Thymus (tissue), 11 donors: ENCODE data around the gene ARSG. TPM values are rescaled to one million over a fixed set of nuclear protein-coding genes. Genes with fewer than 3 reads are reported as not detected.

Experiments
- DNase-seq, 9 donors: peaks; one replicate each; pipeline ENCODE4 v3.0.0-alpha.2; 2013; ENCODE audit warnings: low spot score in 9 of 9, low read depth in 6 of 9, missing footprints in 1 of 9
- H3K27ac ChIP-seq, 2 donors: one replicate each; pipeline ENCODE4 v1.5.1; 2013; ENCODE audit warnings: control low read depth in 1 of 2, low read depth in 1 of 2, low read length in 1 of 2, mild to moderate bottlenecking in 1 of 2, moderate library complexity in 1 of 2
- H3K27me3 ChIP-seq, 2 donors: one replicate each; pipeline ENCODE4 v1.5.1; 2013; ENCODE audit warnings: low read length in 1 of 2; ENCODE audit not compliant: control insufficient read depth in 2 of 2, insufficient read depth in 1 of 2
- H3K36me3 ChIP-seq, 2 donors: one replicate each; pipeline ENCODE4 v1.5.1; 2013; ENCODE audit warnings: low read length in 1 of 2, mild to moderate bottlenecking in 1 of 2, moderate library complexity in 1 of 2; ENCODE audit not compliant: control insufficient read depth in 2 of 2, insufficient read depth in 2 of 2
- H3K4me1 ChIP-seq, 2 donors: one replicate each; pipeline ENCODE4 v1.5.1; 2013; ENCODE audit warnings: low read length in 2 of 2; ENCODE audit not compliant: control insufficient read depth in 2 of 2, insufficient read depth in 2 of 2
- H3K4me3 ChIP-seq, 2 donors: one replicate each; pipeline ENCODE4 v1.5.1; 2013; ENCODE audit warnings: low read length in 2 of 2, control low read depth in 1 of 2, mild to moderate bottlenecking in 1 of 2
- H3K9me3 ChIP-seq, 2 donors: one replicate each; pipeline ENCODE4 v1.5.1; 2013; ENCODE audit warnings: low read length in 1 of 2, mild to moderate bottlenecking in 1 of 2; ENCODE audit not compliant: control insufficient read depth in 2 of 2, insufficient read depth in 1 of 2
- WGBS: extraction: QIAGEN DNeasy Blood & Tissue Kit; methylation state at CpG from one replicate; pipeline ENCODE4 v1.1.7; 2013; 5-methylcytosine and 5-hydroxymethylcytosine counted together
- polyA plus RNA-seq: library from polyadenylated mRNA; stranded (reverse); fragments of 200-250 nt; gene quantifications from one replicate; pipeline ENCODE4 v1.2.3, GENCODE V29; 2013
- total RNA-seq: library from RNA; stranded (reverse); fragments of 120-200 nt; gene quantifications from one replicate; pipeline ENCODE4 v1.2.4, GENCODE V29; 2013
- donor health status: healthy.

ARSG gene
- total and polyA plus RNA-seq, 2 donors: 2.6 to 5.2 TPM

DNA sequence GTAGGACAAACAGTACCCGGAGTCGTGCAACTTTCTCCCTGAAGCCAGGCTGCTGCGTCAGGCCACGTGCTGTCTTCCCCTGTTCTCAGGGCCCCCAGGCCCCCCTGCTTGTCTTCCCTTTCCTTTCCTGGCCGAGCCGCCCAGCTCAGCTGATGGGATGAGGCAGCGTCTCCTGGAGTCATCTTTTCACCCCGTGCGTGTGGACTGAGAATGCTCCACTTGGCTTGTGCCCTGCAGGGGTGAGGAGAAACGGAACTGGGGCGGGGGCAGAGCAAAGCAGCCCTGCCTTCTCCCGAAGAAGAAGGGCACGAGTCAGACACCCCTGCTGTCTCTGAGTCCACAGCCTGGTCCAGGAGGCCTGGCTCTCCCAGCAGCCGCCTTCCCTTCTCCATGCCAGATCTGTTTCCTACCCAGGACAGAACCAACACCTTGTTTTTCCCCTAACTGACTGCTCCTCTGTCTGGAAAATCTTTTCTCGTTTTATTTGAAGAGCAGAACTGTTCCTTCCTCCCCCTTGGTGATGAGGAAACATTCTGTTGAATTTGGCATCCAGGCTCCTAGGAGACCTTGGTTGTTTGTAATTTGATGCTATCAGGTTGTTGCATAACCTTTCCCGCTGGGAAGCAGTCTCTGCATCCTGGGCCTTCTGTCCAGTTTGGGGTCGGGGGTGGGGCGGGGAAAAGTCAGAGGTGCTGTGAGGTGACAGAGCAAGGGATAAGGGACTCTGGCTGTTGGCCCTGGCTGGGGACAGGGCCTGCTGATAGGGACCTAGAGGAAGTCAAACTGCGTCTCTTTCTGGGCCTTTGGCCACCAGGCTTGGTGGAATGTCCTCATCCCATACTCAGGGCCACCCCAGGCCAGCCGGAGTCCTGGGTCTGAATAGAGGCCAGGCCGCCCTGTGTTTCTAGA is 87.2 kb downstream of the ARSG start:
- WGBS: 83% methylated on average over 21 of the region's 21 CpGs
- Histone ChIP-seq H3K9me3 (no peaks in the 10 kb centered on the region), H3K4me1 (peaks cover 2 to 20% of the 10 kb centered on the region in 2 donors), H3K4me3 (no peak overlapping the region), H3K36me3 (no peaks in the 10 kb centered on the region), H3K27me3 (no peaks in the 10 kb centered on the region), H3K27ac (peak overlapping the region; percentile 37 to 61)
- DNase-seq: no peak

DNA sequence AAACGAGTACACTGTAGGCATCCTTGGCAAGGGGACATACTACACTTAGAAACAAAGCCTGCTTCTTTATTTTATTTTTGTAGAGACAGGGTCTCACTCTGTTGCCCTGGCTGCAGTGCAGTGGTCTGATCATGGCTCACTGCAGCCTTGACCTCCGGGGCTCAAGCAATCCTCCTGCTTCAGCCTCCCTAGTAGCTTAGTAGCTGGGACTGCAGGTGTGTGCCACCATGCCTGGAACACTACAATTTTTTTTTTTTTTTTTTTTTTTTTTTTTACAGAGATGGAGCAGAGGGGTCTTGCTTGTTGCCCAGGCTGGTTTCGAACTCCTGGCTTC is 87.8 kb downstream of the ARSG start:
- no peaks in the 10 kb centered on the region for H3K36me3 ChIP-seq
- no peak overlapping the region for H3K27ac ChIP-seq
- no peaks in the 10 kb centered on the region for H3K27me3 ChIP-seq
- no peaks in the 10 kb centered on the region for H3K9me3 ChIP-seq
- H3K4me3 ChIP-seq: no peak overlapping the region
- 94% methylated on average over 3 of the region's 3 CpGs for WGBS
- H3K4me1 ChIP-seq: peaks cover 8 to 26% of the 10 kb centered on the region in 2 donors
- DNase-seq: no peak

DNA sequence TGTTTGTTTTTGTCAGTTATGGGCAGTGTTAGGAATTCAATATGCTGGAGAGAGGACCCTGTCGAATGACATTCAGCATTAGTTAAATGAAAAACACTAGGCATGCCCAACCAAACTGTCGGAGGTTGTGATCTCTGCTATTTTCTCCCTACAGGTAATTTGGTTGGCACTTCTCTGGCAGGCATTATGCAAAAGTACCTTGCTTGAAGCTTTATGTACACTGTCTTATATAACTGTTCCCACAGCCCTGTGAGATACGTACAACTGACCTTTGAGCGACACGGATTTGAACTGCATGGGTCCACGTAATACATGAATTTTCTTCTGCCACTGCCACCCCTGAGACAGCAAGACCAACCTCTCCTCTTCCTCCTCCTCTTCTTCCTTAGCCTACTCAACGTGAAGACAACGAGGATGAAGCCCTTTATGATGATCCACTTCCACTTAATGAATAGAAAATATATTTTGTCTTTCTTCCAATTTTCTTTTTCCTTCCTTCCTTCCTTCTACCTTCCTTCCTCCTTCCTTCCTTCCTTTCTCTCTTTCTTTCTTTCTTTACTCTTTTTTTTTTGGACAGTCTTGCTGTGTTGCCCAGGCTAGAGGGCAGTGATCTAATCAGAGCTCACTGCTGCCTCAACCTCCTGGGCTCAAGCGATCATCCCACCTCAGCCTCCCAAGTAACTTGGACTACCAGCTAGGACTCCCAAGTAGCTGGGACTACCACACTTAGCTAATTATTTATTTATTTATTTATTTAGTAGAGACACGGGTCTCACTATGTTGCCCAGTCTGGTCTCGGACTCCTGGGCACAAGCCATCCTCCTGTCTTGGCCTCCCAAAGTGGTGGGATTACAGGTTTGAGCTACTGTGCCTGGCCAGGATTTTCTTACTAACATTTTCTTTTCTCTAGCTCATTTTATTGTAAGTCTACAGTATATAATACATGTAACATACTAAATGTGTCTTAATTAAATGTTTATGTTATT is 88.7 kb downstream of the ARSG start:
- H3K36me3 ChIP-seq: no peaks in the 10 kb centered on the region
- no peak overlapping the region for H3K27ac ChIP-seq
- no peak for DNase-seq
- 97% methylated on average over 11 of the region's 11 CpGs for WGBS
- H3K4me1 ChIP-seq: peaks cover 8 to 27% of the 10 kb centered on the region in 2 donors
- no peaks in the 10 kb centered on the region for H3K9me3 ChIP-seq
- H3K4me3 ChIP-seq: no peak overlapping the region
- no peaks in the 10 kb centered on the region for H3K27me3 ChIP-seq

GRCh38 chr17:68381076-68381900 is 90.0 kb downstream of the ARSG start:
- H3K4me1 ChIP-seq: peaks cover 8 to 27% of the 10 kb centered on the region in 2 donors
- no peaks in the 10 kb centered on the region for H3K9me3 ChIP-seq
- H3K27me3 ChIP-seq: no peaks in the 10 kb centered on the region
- no peak overlapping the region for H3K27ac ChIP-seq
- no peaks in the 10 kb centered on the region for H3K36me3 ChIP-seq
- no peak for DNase-seq
- WGBS: 95% methylated on average over 15 of the region's 15 CpGs
- H3K4me3 ChIP-seq: no peak overlapping the region

DNA sequence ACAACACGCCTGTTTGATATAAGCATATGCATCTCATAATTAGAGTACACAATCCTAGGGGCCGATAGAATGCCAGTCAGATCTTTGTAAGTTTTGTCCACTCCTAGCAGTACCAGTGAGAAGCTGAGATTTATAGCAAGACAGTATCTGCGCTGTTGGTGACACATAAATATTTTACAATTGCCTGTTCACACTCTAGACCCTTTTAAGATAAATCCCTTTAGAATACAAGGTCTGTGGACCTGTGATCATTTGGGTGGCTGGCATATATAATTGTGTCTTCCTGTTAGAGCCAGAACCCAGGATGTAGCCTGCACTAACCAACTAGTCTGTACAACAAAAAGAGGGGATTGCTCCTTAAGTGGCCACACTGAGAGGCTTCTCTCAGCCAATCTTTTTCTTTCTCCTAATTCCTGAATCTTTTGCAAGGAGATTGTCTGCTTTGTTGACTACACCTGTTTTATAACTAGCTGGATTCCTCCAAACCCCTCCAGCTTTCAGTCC is 91.3 kb downstream of the ARSG start:
- 97% methylated on average over 3 of the region's 3 CpGs for WGBS
- DNase-seq: no peak
- H3K27me3 ChIP-seq: no peaks in the 10 kb centered on the region
- H3K27ac ChIP-seq: no peak overlapping the region
- H3K4me1 ChIP-seq: peaks cover 8 to 23% of the 10 kb centered on the region in 2 donors
- H3K36me3 ChIP-seq: no peaks in the 10 kb centered on the region
- H3K4me3 ChIP-seq: no peak overlapping the region
- no peaks in the 10 kb centered on the region for H3K9me3 ChIP-seq

- Histone ChIP-seq H3K27ac (no peak overlapping the region), H3K9me3 (no peaks in the 10 kb centered on the region), H3K4me1 (peaks cover 8 to 19% of the 10 kb centered on the region in 2 donors), H3K27me3 (no peaks in the 10 kb centered on the region), H3K4me3 (no peak overlapping the region), H3K36me3 (no peaks in the 10 kb centered on the region)
- no peak for DNase-seq
- WGBS: 96% methylated on average over 4 of the region's 4 CpGs
These were observed 91.8 kb downstream of the ARSG start for GRCh38 chr17:68383120-68383442.

GRCh38 chr17:68383443-68384321 is 92.4 kb downstream of the ARSG start:
- peak in 3 of 9 donors; percentile 35 to 67 (median 44) for DNase-seq
- Histone ChIP-seq H3K9me3 (no peaks in the 10 kb centered on the region), H3K4me1 (peaks cover 8 to 15% of the 10 kb centered on the region in 2 donors), H3K4me3 (no peak overlapping the region), H3K27me3 (no peaks in the 10 kb centered on the region), H3K27ac (no peak overlapping the region), H3K36me3 (no peaks in the 10 kb centered on the region)
- 64% methylated on average over 16 of the region's 16 CpGs for WGBS

DNA sequence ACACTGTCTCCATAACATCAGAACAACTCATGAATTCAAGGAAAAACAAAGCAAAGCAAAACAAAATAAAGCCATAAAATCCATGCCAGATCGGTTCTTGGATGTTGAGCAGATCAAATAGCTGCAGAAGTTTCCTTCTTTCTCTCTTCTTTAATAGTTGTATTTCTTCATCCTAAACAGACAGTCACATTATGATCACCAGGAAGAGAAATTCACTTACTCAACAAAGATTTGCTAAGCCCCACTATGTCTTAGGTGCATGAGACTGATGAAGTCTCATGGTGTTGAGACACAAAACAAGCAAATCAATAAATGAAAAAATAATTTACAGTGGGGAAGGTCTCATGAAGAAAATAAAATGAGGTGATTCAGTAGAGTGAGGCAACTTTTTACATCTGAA is 93.2 kb downstream of the ARSG start:
- Histone ChIP-seq H3K4me3 (no peak overlapping the region), H3K4me1 (peaks cover 8 to 20% of the 10 kb centered on the region in 2 donors), H3K27me3 (no peaks in the 10 kb centered on the region), H3K27ac (no peak overlapping the region), H3K36me3 (no peaks in the 10 kb centered on the region), H3K9me3 (no peaks in the 10 kb centered on the region)
- WGBS: 95% methylated on average over 1 of the region's 1 CpG
- DNase-seq: no peak
